Measurements from ENCODE around the gene UBTD2.
"Not testable (repeated sequence)": the region's sequence is repeated elsewhere in the genome, so short reads cannot be mapped to it uniquely, and the experiment has no call there.

Gene UBTD2

DNA sequence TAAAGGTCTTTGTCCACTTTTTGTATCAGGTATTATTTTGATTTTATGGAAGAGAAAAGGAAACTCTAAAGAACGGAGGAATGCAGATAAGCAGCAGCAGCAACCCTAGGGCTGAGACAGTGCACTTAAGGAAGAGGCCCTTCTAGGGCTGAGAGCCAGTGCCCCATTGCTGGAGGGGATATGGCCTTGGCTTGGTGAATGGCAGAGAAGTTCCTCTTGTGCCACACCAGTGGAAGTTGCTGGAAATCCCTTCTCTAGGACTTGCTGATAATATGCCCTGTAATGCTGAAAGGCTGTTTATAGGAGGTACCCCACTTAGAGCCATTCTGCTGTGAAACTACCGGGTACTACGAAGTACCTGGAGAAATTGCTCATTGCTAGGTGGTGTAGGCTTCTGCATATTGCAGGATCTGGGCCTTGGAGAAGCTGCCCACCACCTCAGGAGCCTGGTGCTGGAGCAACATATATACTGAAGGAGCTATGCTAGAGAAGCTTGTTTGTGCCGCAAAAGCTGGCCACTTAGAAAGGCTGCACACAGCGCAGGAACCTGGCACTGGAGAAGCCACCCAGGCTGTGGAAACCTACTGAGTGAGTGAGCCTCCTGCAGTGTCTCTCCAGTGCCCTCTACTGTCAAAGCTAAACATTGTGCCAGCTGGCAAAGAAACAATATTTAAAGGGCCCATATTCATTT lies 9.6 kb upstream of the UBTD2 start:
- Histone ChIP-seq H3K4me3 (ENCODE audit: low read depth in 1 of 2, low read length in 2 of 2) (no peak overlapping the region), H3K79me2 (ENCODE audit: insufficient read depth, low read length) (no peaks in the 10 kb centered on the region), H3K36me3 (ENCODE audit: insufficient read depth, low read length) (no peaks in the 10 kb centered on the region), H3K9me3 (ENCODE audit: insufficient read depth, low read length, severe bottlenecking) (no peaks in the 10 kb centered on the region), H2AFZ (ENCODE audit: low read depth, low read length) (no peak overlapping the region), H3K27me3 (ENCODE audit: insufficient read depth, low read length, poor library complexity) (no peaks in the 10 kb centered on the region), H3K27ac (ENCODE audit: low read length) (no peak overlapping the region), H3K4me2 (ENCODE audit: insufficient read depth, low read length) (no peak overlapping the region), H3K4me1 (ENCODE audit: insufficient read depth, low read length) (peaks cover 4% of the 10 kb centered on the region; the same call in 1 of the 2 replicates), H4K20me1 (ENCODE audit: insufficient read depth, low read length) (no peaks in the 10 kb centered on the region), H3K9ac (ENCODE audit: low read depth, low read length) (no peak overlapping the region)
- peak; percentile 93 for TF ChIP-seq CTCF (IDR thresholded peaks at IDR 0.05; ENCODE audit: borderline replicate concordance, extremely low read depth, low read length, poor library complexity, severe bottlenecking)
- no peak for TF ChIP-seq EZH2 (IDR thresholded peaks at IDR 0.05; ENCODE audit: borderline replicate concordance, low read depth, low read length, severe bottlenecking)
- peak; percentile 100 for ATAC-seq (ENCODE audit: insufficient read depth, low read depth)
- peak; percentile 72 for DNase-seq

GRCh38 chr5:172291837-172292236 lies 8.3 kb upstream of the UBTD2 start:
- not testable (repeated sequence) for H4K20me1 ChIP-seq (ENCODE audit: insufficient read depth, low read length); H3K27ac ChIP-seq (ENCODE audit: low read length); H3K79me2 ChIP-seq (ENCODE audit: insufficient read depth, low read length); H3K4me2 ChIP-seq (ENCODE audit: insufficient read depth, low read length); DNase-seq; H3K9ac ChIP-seq (ENCODE audit: low read depth, low read length); H3K4me3 ChIP-seq (ENCODE audit: low read depth in 1 of 2, low read length in 2 of 2); H3K27me3 ChIP-seq (ENCODE audit: insufficient read depth, low read length, poor library complexity); H3K4me1 ChIP-seq (ENCODE audit: insufficient read depth, low read length); H3K9me3 ChIP-seq (ENCODE audit: insufficient read depth, low read length, severe bottlenecking); H3K36me3 ChIP-seq (ENCODE audit: insufficient read depth, low read length); ATAC-seq (ENCODE audit: insufficient read depth, low read depth); H2AFZ ChIP-seq (ENCODE audit: low read depth, low read length)

DNA sequence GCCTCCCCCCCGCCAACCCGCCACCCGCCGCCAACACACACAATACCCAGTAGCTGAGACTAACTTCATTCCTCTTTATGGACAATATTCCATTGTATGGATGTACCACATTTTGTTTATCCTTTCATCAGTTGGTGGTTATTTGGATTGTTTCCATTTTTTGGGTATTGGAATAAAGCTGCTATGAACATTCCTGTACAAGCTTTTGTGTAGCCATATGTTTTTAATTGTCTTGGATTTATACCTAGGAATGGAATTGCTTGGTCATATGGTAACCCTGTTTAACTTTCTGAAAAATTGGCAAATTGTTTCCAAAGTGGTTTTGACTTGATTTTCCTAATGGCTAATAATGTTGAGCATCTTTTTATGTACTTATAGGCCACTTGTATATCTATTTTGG lies 4.9 kb upstream of the UBTD2 start:
- Histone ChIP-seq H4K20me1 (ENCODE audit: insufficient read depth, low read length) (no peaks in the 10 kb centered on the region), H3K79me2 (ENCODE audit: insufficient read depth, low read length) (peaks cover under 1% of the 10 kb centered on the region; the same call in 1 of the 2 replicates), H3K27me3 (ENCODE audit: insufficient read depth, low read length, poor library complexity) (peaks cover 12% of the 10 kb centered on the region), H3K9ac (ENCODE audit: low read depth, low read length) (no peak overlapping the region), H3K4me3 (ENCODE audit: low read depth in 1 of 2, low read length in 2 of 2) (no peak overlapping the region), H2AFZ (ENCODE audit: low read depth, low read length) (no peak overlapping the region), H3K36me3 (ENCODE audit: insufficient read depth, low read length) (no peaks in the 10 kb centered on the region), H3K4me1 (ENCODE audit: insufficient read depth, low read length) (peaks cover 10% of the 10 kb centered on the region), H3K27ac (ENCODE audit: low read length) (no peak overlapping the region), H3K4me2 (ENCODE audit: insufficient read depth, low read length) (no peak overlapping the region), H3K9me3 (ENCODE audit: insufficient read depth, low read length, severe bottlenecking) (no peaks in the 10 kb centered on the region)
- TF ChIP-seq CTCF (IDR thresholded peaks at IDR 0.05; ENCODE audit: borderline replicate concordance, extremely low read depth, low read length, poor library complexity, severe bottlenecking) (no peak), EZH2 (IDR thresholded peaks at IDR 0.05; ENCODE audit: borderline replicate concordance, low read depth, low read length, severe bottlenecking) (no peak)
- DNase-seq (no peak), ATAC-seq (ENCODE audit: insufficient read depth, low read depth) (no peak)

DNA sequence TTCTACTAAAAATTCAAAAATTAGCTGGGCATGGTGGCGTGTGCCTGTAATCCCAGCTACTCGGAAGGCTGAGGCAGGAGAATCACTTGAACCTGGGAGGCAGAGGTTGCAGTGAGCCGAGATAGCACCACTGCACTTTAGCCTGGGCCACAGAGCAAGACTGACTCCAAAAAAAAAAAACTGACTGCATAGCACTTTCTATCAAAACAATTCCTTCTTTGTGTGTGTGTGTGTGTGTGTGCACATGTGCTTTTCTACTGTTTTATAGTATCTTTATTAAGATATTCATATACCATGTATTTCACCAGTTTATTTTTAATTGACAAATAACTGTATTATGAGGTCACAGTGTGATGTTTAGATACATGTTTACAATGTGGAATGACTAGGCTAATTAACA lies 3.6 kb upstream of the UBTD2 start:
- H3K9me3 ChIP-seq (ENCODE audit: insufficient read depth, low read length, severe bottlenecking); DNase-seq; H3K27ac ChIP-seq (ENCODE audit: low read length); H3K4me2 ChIP-seq (ENCODE audit: insufficient read depth, low read length); H3K9ac ChIP-seq (ENCODE audit: low read depth, low read length); ATAC-seq (ENCODE audit: insufficient read depth, low read depth); H3K36me3 ChIP-seq (ENCODE audit: insufficient read depth, low read length); H2AFZ ChIP-seq (ENCODE audit: low read depth, low read length); H3K4me3 ChIP-seq (ENCODE audit: low read depth in 1 of 2, low read length in 2 of 2); H4K20me1 ChIP-seq (ENCODE audit: insufficient read depth, low read length): not testable (repeated sequence)
- peaks cover 15% of the 10 kb centered on the region for H3K4me1 ChIP-seq (ENCODE audit: insufficient read depth, low read length)
- peaks cover 12% of the 10 kb centered on the region for H3K27me3 ChIP-seq (ENCODE audit: insufficient read depth, low read length, poor library complexity)
- peaks cover 13% of the 10 kb centered on the region for H3K79me2 ChIP-seq (ENCODE audit: insufficient read depth, low read length)
